ENCODE measurements around the gene CSNK2A2. TPM values are rescaled to one million over a fixed set of nuclear protein-coding genes. Genes with fewer than 3 reads are reported as not detected.

CSNK2A2 gene
- polyA plus RNA-seq, 2 of the 4 experiments (the other 2 are of a cell fraction), result 42.5 to 47.6 TPM

DNA sequence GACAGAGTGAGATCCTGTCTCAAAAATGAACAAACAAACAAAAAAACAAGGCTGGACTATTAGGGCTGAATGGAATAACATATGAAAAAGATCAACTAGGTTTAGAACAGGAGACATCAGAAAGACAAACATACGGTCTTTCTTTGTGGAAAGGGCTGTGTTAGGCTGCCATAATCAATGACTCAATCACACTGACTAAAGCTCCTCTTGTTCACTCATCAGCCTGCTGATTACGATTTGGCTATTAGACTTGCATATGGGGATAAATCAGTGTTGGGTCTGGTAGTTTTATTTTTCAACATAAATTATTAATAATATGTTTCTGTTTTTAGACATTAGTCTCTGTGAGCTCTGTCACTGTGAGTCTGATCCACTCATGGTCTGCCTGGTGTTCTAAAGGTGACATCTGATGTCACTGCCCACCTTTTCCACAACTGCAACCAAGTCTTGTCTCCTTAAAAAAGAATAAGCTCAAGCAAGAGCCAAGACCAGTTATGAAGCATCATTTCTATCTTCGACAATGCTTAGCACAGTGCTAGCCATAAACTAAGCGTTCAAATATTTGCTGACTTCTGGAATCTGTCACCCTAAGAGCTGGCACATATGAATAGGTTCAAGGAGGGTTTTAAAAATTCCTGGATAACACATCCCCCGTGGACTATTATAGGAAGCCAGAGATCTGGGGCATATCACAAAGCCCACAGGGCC, 79.0 kb downstream of the CSNK2A2 start (continued):
- TF ChIP-seq TP53 (CRISPR knock-in tag; IDR thresholded peaks at IDR 0.05) (no peak), CBX8 (IDR thresholded peaks at IDR 0.05) (no peak), NPAS2 (CRISPR knock-in tag; IDR thresholded peaks at IDR 0.05; ENCODE audit: borderline replicate concordance) (no peak), SMC3 (IDR thresholded peaks at IDR 0.05) (no peak), GATA3 (IDR thresholded peaks at IDR 0.05; ENCODE audit: borderline replicate concordance) (no peak)
- TF ChIP-seq, protein P1, sequence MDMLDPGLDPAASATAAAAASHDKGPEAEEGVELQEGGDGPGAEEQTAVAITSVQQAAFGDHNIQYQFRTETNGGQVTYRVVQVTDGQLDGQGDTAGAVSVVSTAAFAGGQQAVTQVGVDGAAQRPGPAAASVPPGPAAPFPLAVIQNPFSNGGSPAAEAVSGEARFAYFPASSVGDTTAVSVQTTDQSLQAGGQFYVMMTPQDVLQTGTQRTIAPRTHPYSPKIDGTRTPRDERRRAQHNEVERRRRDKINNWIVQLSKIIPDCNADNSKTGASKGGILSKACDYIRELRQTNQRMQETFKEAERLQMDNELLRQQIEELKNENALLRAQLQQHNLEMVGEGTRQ (IDR thresholded peaks at IDR 0.05), result no peak

DNA sequence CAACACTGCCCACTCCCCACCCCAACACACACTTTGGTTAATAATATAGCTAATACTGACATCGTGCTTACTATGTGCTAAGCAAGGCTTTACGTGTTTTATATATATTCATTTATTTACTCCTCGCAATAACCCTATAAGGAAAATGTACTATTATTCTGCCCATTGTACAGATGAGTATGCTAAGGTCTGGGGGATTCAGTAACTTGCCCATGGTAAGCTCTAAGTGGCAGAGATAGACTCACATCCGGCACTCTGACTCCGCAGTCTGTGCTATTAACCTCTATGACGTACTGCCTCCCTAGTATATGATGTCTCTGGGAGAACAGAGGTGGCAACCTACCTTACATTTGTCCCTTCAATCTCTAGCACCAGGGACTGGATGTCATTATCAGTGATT, 81.4 kb downstream of the CSNK2A2 start:
- TF ChIP-seq CEBPB (IDR thresholded peaks at IDR 0.05) (no peak), TFCP2L1 (CRISPR knock-in tag; IDR thresholded peaks at IDR 0.05) (no peak), EHMT2 (IDR thresholded peaks at IDR 0.05; ENCODE audit: low read depth) (no peak), RNF2 (IDR thresholded peaks at IDR 0.05; ENCODE audit: borderline replicate concordance, low read depth) (no peak), ZNF302 (CRISPR knock-in tag; IDR thresholded peaks at IDR 0.05) (no peak), GATA3 (IDR thresholded peaks at IDR 0.05; ENCODE audit: borderline replicate concordance) (no peak), JUN (IDR thresholded peaks at IDR 0.05) (no peak)
- FAIRE-seq, result no peak
- DNase-seq (ENCODE audit: low read depth in 1 of 2, low spot score in 1 of 2), result no peak
- POLR2A ChIA-PET, result interaction anchor here (1.2 kb wide), 1 partner anchor 13 kb away, joined by 4 read pairs; the partner anchor contains the start of gene CFAP20
- ATAC-seq, result no peak
- Histone ChIP-seq H3K4me1 (peaks cover 7% of the 10 kb centered on the region), H3K9me3 (no peaks in the 10 kb centered on the region), H3K4me3 (no peak overlapping the region), H3K4me2 (no peak overlapping the region), H3K27ac (no peak overlapping the region)
- CTCF ChIA-PET, result interaction anchor here (1.3 kb wide), 1 partner anchor 10 kb away, joined by 13 read pairs; no protein-coding TSS in a partner anchor
- WGBS (ENCODE audit: missing lambda C conversion rate), result 96% methylated on average over 6 of the region's 6 CpGs

DNA sequence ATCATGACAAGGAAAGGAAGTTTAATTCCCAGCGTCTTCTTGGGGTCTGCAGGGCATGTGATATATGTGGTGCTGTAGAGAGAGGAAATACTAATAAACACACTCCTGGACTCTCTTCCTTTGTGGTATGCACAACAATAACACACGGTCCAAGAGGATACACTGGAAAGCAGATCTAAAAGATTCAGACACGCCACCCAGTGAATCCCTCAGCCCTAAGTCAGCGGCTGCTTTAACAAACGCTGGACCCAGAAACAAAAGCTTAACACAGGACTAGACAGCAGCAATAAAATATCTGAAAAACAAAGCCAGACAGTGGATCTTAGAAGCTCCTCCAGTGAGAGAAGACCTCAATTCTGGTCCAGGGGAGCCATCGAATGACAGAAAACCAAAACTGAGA, 81.8 kb downstream of the CSNK2A2 start:
- Histone ChIP-seq H3K27ac (no peak overlapping the region), H3K4me3 (no peak overlapping the region), H3K4me2 (no peak overlapping the region), H3K4me1 (peaks cover 2% of the 10 kb centered on the region), H3K9me3 (no peaks in the 10 kb centered on the region)
- ATAC-seq (no peak), DNase-seq (ENCODE audit: low read depth in 1 of 2, low spot score in 1 of 2) (no peak), FAIRE-seq (no peak)
- ChIA-PET CTCF (interaction anchor here (1.3 kb wide), 1 partner anchor 11 kb away, joined by 13 read pairs; no protein-coding TSS in a partner anchor), POLR2A (interaction anchor here (1.2 kb wide), 1 partner anchor 13 kb away, joined by 4 read pairs; the partner anchor contains the start of gene CFAP20)
- TF ChIP-seq RAD21 (conservative IDR thresholded peaks at IDR 0.05 in 1 of 2, IDR thresholded peaks at IDR 0.05 in 1 of 2) (no peak), NPAS2 (CRISPR knock-in tag; IDR thresholded peaks at IDR 0.05; ENCODE audit: borderline replicate concordance) (no peak), KDM5A (IDR thresholded peaks at IDR 0.05) (no peak), PHF8 (IDR thresholded peaks at IDR 0.05; ENCODE audit: borderline replicate concordance, low read depth) (no peak), ZSCAN20 (CRISPR knock-in tag; IDR thresholded peaks at IDR 0.05) (no peak), KDM1A (IDR thresholded peaks at IDR 0.05; ENCODE audit: low read depth) (no peak), HDAC2 (IDR thresholded peaks at IDR 0.05) (no peak), POLR2AphosphoS2 (conservative IDR thresholded peaks at IDR 0.05; ENCODE audit: low read length) (no peak), EHMT2 (IDR thresholded peaks at IDR 0.05; ENCODE audit: low read depth) (no peak), HEYL (CRISPR knock-in tag; IDR thresholded peaks at IDR 0.05) (no peak), ZFP36 (IDR thresholded peaks at IDR 0.05; ENCODE audit: borderline replicate concordance, partially characterized antibody) (no peak)
- WGBS (ENCODE audit: missing lambda C conversion rate), result 92% methylated on average over 6 of the region's 6 CpGs

Data from A549 (cell line).